HG03469 (cell line): ENCODE measurements around the gene SLC39A6.
"Not testable (repeated sequence)": the region's sequence is repeated elsewhere in the genome, so short reads cannot be mapped to it uniquely, and the experiment has no call there.

Source experiments
- ATAC-seq: cut with Tn5 transposase; IDR thresholded peaks from one replicate; pipeline ENCODE4 v1.9.1; 2021; ENCODE audit warnings: mild to moderate bottlenecking, moderate library complexity, moderate number of reproducible peaks; ENCODE audit not compliant: unreplicated experiment

SLC39A6 gene, protein sequence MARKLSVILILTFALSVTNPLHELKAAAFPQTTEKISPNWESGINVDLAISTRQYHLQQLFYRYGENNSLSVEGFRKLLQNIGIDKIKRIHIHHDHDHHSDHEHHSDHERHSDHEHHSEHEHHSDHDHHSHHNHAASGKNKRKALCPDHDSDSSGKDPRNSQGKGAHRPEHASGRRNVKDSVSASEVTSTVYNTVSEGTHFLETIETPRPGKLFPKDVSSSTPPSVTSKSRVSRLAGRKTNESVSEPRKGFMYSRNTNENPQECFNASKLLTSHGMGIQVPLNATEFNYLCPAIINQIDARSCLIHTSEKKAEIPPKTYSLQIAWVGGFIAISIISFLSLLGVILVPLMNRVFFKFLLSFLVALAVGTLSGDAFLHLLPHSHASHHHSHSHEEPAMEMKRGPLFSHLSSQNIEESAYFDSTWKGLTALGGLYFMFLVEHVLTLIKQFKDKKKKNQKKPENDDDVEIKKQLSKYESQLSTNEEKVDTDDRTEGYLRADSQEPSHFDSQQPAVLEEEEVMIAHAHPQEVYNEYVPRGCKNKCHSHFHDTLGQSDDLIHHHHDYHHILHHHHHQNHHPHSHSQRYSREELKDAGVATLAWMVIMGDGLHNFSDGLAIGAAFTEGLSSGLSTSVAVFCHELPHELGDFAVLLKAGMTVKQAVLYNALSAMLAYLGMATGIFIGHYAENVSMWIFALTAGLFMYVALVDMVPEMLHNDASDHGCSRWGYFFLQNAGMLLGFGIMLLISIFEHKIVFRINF

DNA sequence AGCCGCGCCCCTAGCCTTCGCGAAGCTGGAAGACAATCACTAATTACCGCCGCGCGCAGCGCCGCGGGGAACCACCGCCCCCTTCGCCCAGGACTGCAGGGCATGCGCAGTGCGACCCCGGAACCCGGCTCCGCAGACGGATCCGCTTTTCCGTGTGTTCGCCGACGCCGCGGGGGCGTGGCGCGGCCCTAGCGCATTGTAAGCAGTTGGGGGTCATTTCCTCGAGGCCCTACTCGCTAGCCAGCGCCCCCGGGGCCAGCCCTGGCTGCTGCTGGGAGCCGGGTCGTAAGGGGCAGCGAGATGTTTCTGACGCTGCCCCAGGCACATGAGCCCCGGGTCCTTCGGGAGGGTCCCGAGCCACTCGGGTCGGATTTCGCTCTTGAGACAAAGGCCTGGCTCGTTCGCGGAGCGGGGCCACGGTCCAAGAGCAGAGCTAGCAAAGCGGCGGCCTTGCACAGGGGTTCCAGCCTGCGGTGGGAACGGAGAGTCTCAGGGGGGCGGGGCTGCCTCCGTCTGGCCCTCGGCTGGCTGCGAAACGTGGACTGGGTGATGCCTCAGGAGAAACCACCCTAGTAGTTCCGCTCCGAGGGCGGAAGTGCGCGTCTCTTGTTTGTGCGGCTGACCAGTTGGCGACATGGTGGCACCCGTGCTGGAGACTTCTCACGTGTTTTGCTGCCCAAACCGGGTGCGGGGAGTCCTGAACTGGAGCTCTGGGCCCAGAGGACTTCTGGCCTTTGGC lies at the start of gene SLC39A6, which contains the start of gene ELP2:
TSS of gene SLC39A6 (minus strand) at position 41 of the 739 bp plus-strand sequence. CDS start 2,333 bp downstream, outside the sequence.
TSS of gene ELP2 (plus strand) at position 600 of the 739 bp plus-strand sequence. CDS start at position 635, 35 bp downstream.
- peak; percentile 79 for ATAC-seq

DNA sequence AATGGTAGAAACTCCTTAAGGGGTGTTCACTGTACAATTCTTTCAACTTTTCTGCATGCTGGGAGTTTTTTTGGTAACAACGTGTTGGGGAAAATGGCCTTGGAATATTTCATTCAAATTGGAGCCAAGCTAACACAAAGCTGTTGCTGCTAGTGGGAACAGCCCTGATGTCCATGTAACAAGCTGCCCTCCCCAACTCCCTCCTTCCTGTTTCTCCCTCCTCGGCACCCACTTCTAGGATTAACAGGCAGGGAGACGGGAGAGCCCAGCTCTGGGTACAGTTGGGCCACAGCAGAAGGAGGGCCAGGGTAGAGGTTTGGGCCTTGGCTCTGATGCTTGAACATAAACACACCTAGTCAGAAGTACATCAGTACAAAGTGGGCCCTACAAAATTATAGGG lies 48.8 kb upstream of the SLC39A6 start:
- no peak for ATAC-seq

DNA sequence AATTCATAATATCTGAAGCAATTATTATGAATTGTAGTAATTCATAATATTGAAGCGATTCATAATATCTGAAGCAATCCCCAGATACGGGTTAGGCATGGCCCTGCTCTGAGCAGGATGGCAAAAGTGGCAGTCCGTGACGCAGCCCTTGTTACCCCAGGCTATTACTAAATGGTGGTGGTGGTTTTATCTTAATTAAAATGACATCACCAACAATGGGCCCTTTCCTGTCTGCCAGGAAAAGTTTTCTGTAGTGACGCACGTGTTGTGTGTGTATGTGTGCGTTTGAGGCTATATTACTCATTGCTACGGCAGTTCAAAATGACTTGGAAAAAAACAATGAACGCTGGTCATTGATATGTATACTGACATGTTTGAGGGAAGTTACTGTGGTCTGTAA lies 47.6 kb upstream of the SLC39A6 start:
- no peak for ATAC-seq

DNA sequence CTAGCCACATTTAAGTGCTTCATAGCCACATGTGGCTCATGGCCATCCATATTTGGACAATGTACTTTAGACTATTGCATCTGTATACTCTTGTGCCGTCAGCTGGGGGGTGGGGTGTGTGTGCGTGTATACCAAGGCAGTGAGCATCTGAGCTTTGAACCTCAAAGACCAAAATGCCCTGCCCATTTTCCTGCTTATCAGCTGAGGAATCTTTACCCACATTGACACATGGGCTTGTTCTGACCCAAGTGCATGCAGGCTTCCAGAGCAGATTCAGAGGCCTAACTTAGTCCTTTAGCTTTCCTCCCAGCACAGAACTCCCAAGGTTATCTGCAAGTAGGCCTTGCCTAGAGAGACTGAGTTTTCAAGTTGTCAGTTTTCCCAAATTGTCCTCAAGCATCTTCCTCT lies 47.0 kb upstream of the SLC39A6 start:
- no peak for ATAC-seq

DNA sequence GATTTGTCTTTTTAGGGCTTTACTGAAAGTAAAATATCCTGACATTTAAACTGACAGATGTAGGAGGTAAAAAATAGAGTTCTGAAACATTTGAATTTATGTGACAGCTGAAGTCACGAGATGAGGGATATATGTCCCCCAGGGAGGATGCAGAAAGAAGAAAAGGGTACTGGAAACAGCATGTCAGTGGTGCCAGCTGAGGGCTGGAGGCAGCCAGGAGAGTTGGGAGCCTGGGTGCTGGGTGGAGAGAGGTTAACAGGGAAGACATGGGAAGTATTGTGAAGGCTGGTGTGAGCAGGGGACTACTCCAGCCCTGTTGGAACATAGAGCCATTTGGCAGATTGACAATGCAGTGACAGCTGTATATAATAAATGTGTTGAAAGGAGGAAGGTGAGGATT lies 46.3 kb upstream of the SLC39A6 start:
- ATAC-seq, result no peak

DNA sequence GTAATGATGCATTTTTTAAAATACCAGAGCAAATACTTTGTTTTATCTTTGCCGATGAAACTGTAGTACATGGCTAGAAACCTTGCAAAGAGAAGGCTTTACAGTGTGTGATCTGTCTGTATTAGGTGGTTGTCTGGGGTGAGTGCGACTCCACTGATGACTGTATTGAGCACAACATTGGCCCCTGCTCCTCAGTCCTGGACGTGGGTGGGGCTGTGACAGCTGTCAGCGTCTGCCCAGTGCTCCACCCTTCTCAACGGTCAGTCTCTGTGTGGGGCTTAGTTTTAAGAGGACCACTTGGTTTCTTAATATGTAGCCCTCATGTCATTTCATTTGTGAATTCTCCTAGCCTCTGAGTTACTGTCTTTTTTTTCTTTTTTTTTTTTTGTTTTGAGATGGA lies 40.8 kb upstream of the SLC39A6 start:
- ATAC-seq, result no peak

DNA sequence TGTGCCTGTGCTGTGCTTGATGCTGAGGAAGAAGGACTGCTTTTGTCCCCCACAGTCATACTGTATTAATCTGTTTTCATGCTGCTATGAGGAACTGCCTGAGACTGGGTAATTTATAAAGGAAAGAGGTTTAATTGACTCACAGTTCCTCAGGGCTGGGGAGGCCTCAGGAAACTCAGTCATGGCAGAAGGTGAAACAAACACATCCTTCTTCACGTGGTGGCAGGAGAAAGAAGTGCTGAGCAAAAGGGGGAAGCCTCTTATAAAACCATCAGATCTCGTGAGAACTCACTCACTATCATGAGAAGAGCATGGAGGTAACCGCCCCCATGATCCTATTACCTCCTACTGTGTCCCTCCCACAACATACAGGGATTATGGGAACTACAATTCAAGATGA lies 39.2 kb upstream of the SLC39A6 start:
- not testable (repeated sequence) for ATAC-seq

DNA sequence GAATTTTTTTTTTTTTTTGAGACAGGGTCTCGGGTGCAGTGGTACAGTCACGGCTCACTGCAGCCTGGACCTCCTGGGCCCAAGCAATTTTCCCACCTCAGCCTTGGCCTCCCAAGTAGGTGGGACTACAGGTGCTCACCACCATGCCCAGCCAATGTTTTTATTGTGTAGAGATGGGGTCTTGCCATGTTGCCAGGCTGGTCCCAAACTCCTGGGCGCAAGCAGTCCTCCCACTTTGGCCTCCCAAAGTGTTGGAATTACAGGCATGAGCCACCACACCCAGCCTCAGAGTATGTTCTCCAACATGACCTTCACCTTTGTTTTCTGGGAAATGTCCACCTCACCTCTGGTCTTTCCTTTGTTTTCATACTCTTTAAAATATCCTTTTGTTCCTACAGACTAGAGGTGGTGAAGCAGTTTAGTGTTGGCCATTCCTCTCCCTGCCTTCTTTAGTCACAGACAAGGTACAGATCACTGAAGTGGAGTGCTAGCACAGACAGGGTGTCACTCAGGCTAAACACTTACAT lies 38.6 kb upstream of the SLC39A6 start:
- ATAC-seq, result no peak

DNA sequence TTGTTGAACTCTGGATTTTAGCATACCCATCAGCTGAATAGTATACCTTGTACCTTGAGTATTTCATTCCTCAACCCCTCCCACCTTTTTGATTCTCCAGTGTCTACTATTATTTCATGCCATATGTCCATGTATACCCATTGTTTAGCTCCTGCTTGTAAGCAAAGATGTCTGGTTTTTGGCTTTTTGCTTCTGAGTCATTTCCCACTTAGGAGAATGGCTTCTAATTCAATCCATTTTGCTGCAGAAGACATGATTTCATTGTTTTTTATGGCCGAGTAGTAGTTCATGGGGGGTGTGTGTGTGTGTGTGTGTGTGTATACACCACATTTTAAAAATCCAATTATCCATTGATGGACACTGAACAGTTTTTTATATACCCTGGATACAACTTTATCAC lies 33.8 kb upstream of the SLC39A6 start:
- no peak for ATAC-seq

DNA sequence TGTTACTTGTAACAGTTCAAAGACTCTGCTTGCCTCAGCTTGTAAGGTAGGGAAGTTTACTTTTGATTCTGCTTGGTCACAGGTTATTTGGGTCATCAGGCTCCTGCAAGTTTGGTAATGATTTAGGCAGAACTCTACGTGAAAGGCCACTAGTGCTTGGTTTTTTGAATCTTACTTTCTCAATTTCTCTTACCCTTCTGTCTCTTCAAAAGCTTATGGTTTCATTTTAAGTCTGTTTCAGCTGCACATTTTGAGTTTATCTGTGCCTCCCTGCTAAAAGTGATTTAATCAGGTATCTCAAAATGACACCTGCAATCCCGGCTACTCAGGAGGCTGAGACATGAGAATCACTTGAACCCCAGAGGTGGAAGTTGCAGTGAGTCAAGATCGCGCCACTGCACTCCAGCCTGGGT lies 31.8 kb upstream of the SLC39A6 start:
- no peak for ATAC-seq

DNA sequence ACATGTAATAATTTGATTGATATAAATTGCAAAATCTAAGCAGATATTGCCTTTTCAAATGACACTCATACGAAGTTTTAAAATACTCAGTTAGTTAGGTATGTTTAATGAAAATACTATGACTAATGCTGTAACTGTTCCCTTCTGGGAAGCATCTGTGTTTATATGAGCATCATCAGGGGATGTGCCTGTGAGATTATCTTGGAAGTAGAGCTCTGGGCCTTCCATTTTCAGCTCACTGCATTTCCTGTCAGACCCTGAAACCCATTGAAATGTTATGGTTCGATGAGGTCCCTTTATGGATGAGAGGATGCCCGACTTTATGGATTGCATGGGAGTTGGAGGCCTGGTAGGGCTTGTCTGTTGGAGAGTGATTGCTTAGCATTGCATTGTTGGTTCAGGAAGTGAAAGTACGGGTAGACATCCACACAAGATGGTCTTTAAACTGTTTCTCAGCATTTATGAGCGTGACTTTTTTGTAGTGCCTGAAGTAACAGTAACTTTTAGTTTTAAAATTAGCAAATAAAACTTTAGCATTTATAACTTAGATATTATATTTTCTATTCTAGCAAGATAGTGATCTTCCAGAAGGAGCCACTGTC lies 29.2 kb upstream of the SLC39A6 start:
- no peak for ATAC-seq

DNA sequence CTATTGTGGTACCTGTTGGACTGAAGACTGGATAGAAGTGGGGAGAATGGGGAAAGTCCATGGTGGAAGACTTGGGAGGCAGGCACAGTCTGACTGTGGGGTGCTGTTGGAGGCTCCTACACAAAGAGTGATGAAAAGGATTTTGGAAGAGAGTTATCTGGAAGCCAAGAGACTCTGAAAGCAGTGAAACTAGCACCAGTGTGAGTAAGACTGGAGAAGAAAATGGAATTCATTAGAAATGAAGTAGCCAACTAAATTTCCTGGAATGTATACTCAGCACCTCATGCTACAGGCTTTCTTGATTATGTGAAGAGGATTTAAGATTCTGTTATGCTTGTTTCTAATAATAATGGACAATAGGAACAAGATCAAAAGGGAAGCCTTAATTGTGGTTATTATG lies 28.3 kb upstream of the SLC39A6 start:
- ATAC-seq, result no peak

DNA sequence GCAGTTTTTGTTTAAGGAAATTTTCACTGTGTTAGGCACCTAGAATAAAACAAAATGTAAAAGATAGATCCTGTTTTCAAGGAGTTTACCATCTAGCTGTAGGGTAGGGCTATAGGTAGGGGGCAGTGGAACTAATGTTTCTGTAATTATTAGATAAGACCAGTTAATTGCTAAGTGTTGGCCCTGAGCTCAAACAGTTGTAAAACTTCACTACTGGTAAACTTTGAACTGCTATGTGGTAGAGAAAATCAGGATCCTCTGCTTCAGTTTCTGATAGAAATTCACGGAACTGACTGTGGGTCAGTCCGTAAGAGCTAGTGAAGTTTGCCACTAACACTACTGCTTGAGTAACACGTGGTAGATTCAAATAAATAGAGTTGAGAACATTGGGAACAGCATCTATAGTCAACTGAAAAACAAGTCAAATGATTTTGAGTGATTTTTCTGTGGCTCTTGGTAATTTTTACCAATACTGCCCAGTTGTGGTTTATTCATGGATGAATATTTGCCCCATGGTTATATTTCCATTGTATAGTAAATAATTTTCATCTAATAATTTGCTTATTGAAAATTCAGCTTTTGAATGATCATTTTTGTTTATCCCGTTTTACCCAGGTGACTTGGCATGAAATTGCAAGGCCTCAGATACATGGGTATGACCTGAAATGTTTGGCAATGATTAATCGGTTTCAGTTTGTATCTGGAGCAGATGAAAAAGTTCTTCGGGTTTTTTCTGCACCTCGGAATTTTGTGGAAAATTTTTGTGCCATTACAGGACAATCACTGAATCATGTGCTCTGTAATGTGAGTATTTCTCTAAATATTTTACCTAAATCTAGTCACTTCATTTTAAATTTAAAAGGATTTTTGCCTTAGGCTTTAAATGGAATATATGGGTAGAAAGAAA lies 27.0 kb upstream of the SLC39A6 start:
- ATAC-seq, result no peak

DNA sequence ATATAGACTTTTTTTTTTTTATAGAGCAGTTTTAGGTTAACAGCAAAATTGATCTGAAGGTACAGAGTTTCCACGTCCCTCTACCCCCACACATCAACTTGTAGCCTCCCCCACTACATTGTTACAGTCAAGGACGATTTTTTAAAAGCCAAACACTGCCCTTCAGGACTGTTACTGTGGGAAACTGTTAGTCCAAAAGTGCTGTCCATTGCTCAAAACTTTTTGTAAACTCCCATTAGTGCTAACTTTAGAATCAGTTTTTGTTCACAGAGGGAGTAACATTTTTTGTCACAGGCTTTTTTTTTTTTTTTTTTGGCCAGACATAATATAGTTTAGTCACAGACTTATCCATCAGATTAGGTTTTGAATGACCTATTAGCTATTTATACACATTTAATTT lies 24.6 kb upstream of the SLC39A6 start:
- ATAC-seq, result no peak

DNA sequence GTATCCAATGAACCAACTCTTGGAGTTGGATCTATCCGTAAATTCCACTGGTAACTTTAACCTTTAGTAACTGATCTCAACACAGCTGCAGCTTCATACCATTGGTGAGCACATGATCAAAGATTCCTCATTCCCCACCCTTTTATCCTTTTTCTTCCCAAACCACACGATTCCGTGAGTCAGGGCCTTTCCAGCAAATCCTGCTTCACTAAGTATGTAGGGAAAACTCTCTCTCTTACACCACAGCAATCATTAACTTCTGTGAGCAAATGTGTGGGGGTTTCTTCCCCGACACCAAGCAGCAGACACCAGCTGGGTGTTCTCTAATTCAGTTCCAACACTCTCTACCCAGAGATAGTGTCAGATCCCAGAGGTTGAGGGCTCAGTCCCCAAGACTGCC lies 24.1 kb upstream of the SLC39A6 start:
- ATAC-seq, result no peak

DNA sequence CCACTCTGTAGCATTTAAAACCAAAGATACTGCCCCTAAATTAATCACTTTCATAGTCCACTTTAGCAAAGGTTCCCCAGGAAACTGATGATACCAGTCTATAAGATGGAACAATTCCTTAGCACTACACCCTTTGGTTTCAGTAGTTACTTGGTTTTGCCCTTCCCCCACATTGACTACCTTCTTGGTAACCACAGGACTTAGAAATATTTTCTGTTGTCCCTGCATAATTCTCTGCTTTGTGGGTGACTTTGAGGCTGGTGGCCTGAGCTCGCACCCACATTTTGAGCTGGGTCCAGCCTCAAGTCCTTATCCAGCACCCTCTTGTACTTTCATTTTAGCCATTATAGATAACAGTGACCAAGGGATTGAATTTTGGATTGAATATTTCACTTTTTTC lies 23.6 kb upstream of the SLC39A6 start:
- no peak for ATAC-seq

DNA sequence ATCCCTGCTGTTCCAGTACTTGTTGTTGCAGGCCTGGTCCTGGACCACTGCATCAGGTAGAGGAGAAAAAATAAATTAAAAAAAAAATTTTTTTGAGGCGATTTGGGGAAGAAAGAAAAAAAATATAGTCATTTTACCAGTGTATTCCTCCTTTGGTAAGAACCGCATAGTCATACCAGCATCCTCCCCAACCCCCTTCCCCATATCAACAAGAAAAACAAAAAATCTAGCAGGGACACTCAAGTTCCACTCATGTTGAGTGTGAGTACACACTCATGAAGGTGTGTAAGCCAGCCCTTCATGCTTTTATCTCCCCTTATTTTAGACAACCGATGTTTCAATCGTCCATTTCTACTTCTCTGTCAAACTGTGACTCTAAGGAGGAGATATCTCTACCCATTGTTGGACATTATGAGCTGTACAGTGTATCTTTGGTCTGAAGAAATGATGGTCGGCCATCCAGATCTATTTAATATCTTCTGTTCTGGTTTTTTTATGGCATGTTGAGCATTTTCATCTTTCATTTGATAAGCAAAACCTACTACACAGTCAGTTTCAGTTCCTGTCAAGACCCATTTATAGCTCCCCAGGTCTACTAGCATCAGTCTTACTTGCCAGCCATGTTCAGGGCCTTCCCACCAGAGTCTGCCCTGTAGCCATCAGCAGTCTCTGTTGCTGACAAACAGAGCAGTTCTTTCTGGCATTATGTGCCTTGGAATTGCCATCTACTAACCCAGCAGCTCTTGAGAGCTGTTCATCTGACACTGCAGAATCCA lies 20.6 kb upstream of the SLC39A6 start:
- ATAC-seq, result peak; percentile 86

DNA sequence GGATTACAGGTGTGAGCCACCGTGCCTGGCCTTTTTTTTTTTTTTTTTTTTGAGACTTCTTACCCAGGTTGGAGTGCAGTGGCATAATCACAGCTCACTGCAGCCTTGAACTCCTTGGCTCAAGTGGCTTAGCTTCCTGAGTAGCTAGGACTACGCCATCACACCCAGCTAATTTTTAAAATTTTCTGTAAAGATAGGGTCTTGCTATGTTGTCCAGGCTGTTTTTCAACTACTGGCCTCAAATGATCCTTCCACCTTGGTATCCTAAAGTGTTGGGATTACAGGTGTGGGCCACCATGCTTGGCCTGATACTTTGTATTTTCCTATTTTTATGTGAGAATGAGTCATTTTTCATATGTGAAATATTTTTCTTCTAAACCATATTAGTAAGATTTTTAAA lies 14.3 kb upstream of the SLC39A6 start:
- ATAC-seq, result no peak

DNA sequence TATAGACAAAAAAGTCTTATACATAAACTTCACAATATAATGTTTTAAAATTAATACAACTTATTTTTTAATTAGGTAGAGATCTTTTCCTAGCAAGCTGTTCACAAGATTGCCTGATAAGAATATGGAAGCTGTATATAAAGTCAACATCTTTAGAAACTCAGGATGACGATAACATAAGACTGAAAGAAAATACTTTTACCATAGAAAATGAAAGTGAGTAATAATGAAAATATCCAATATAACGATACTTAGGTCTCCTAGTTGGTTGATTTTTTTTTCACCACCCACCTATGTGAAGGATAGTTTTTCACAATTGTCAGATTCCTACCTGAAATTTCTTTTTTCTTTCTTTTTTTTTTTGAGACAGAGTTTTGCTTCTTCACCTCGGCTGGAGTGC lies 13.6 kb upstream of the SLC39A6 start:
- ATAC-seq, result no peak
